HepG2 (cell line): Measurements from ENCODE around the gene TPPP2. TPM values are rescaled to one million over a fixed set of nuclear protein-coding genes. Genes with fewer than 3 reads are reported as not detected.

Experiments used
- ASH2L ChIP-seq: fragments of 300-600, 200-600 bp; sonication (generic); IDR thresholded peaks from 2 replicates; pipeline ENCODE4 v1.7.0; 2017; ENCODE audit warnings: low read depth, mild to moderate bottlenecking, moderate library complexity, mixed read lengths, low read length; ENCODE audit not compliant: insufficient read length
- CEBPG ChIP-seq: IDR thresholded peaks from 2 replicates; pipeline ENCODE4 v1.6.1; 2016
- HNF4G ChIP-seq, 2 experiments: sonication (generic) in 1 of 2; formaldehyde crosslinking in 1 of 2; IDR thresholded peaks; 2 replicates each; pipeline versions ENCODE4 v1.4.0 to v1.6.1; 2011 to 2020; ENCODE audit warnings: borderline replicate concordance in 2 of 2, low read depth in 2 of 2, mild to moderate bottlenecking in 2 of 2, low read length in 1 of 2, missing genetic modification reagents in 1 of 2, moderate library complexity in 1 of 2
- IKZF4 ChIP-seq: sonication (generic); formaldehyde crosslinking; IDR thresholded peaks from 2 replicates; pipeline ENCODE4 v1.5.1; 2020; ENCODE audit warnings: borderline replicate concordance, mild to moderate bottlenecking, low read depth, missing genetic modification reagents; ENCODE audit errors: not compliant biosample characterization
- IRF2 ChIP-seq: IDR thresholded peaks from 2 replicates; pipeline ENCODE4 v1.6.1; 2018; ENCODE audit warnings: missing genetic modification reagents, missing compliant biosample characterization
- MED1 ChIP-seq: sonication (generic); formaldehyde crosslinking; IDR thresholded peaks from 2 replicates; pipeline ENCODE4 v1.4.0; 2020; ENCODE audit warnings: missing genetic modification reagents
- NONO ChIP-seq, 2 experiments: fragments of 450-650 bp in 1 of 2; sonication (generic) in 1 of 2; formaldehyde crosslinking in 1 of 2; IDR thresholded peaks in 1 of 2; conservative IDR thresholded peaks in 1 of 2; 2 replicates each; pipeline versions ENCODE4 v1.6.1 to v1.8.0; 2017 to 2022; ENCODE audit warnings: mild to moderate bottlenecking in 1 of 2, missing genetic modification reagents in 1 of 2, moderate library complexity in 1 of 2
- SALL1 ChIP-seq: sonication (generic); formaldehyde crosslinking; IDR thresholded peaks from 2 replicates; pipeline ENCODE4 v1.8.0; 2022; ENCODE audit warnings: mild to moderate bottlenecking, missing genetic modification reagents
- SNAPC2 ChIP-seq: sonication (generic); formaldehyde crosslinking; IDR thresholded peaks from 2 replicates; pipeline ENCODE4 v1.8.1; 2022; ENCODE audit warnings: mild to moderate bottlenecking, missing genetic modification reagents
- SPEN ChIP-seq: sonication (generic); formaldehyde crosslinking; IDR thresholded peaks from 2 replicates; pipeline ENCODE4 v1.5.1; 2020; ENCODE audit warnings: low read depth, mild to moderate bottlenecking, missing genetic modification reagents
- ZBTB40 ChIP-seq, 2 experiments: fragments of 450-650 bp in 1 of 2; sonication (generic) in 1 of 2; formaldehyde crosslinking in 1 of 2; IDR thresholded peaks; 2 replicates each; pipeline versions ENCODE4 v1.6.1 to v1.8.0; 2016 to 2022; ENCODE audit warnings: antibody characterized with exemption in 1 of 2, mild to moderate bottlenecking in 1 of 2, missing genetic modification reagents in 1 of 2
- ZBTB8A ChIP-seq: sonication (generic); formaldehyde crosslinking; IDR thresholded peaks from 2 replicates; pipeline ENCODE4 v1.4.0; 2020; ENCODE audit warnings: mild to moderate bottlenecking, low read depth, missing genetic modification reagents, borderline replicate concordance
- ZFP82 ChIP-seq: sonication (generic); formaldehyde crosslinking; IDR thresholded peaks from 2 replicates; pipeline ENCODE4 v1.5.1; 2020; ENCODE audit warnings: mild to moderate bottlenecking, missing genetic modification reagents, borderline replicate concordance
- ZKSCAN8 ChIP-seq: IDR thresholded peaks from 2 replicates; pipeline ENCODE4 v1.6.1; 2016; ENCODE audit warnings: borderline replicate concordance, missing genetic modification reagents, missing compliant biosample characterization
- ZMYM2 ChIP-seq: sonication (generic); formaldehyde crosslinking; IDR thresholded peaks from 2 replicates; pipeline ENCODE4 v1.8.0; 2022; ENCODE audit warnings: mild to moderate bottlenecking, missing genetic modification reagents
- ZNF280B ChIP-seq: sonication (generic); formaldehyde crosslinking; IDR thresholded peaks from 2 replicates; pipeline ENCODE4 v1.5.0; 2020; ENCODE audit warnings: missing genetic modification reagents, mild to moderate bottlenecking, borderline replicate concordance
- ZNF605 ChIP-seq: sonication (generic); formaldehyde crosslinking; IDR thresholded peaks from 2 replicates; pipeline ENCODE4 v1.8.0; 2022; ENCODE audit warnings: mild to moderate bottlenecking, missing genetic modification reagents
- ZSCAN12 ChIP-seq: sonication (generic); formaldehyde crosslinking; IDR thresholded peaks from 2 replicates; pipeline ENCODE4 v1.9.0; 2021; ENCODE audit warnings: mild to moderate bottlenecking, missing genetic modification reagents
- polyA plus RNA-seq, 8 experiments: library from polyadenylated mRNA; depleted of rRNA in 3 of 8; stranded (reverse) in 7 of 8; unstranded in 1 of 8; fragments of >200 nt; fragmentation: Illumina TruSeq in 4 of 8; extraction: Trizol in 4 of 8; gene quantifications; 2 replicates each; pipeline versions ENCODE4 v1.2.1 to v1.2.3, GENCODE V29; 2011 to 2016; ENCODE audit warnings: low read depth in 4 of 8, missing spikeins in 1 of 8, mixed read lengths in 1 of 8; ENCODE audit not compliant: insufficient read depth in 1 of 8
- total RNA-seq, 5 experiments: library from RNA; depleted of rRNA; stranded (reverse); fragments of >200 nt; fragmentation: Illumina TruSeq; extraction: Trizol; gene quantifications; 2 replicates each; pipeline ENCODE4 v1.2.3, GENCODE V29; 2016; ENCODE audit warnings: low read depth in 1 of 5

Gene TPPP2
- total and polyA plus RNA-seq, 2 of the 13 experiments (the other 11 are each of a cell fraction or from before 2014, with no cell fraction given): 0.58 to 4.2 TPM

- TF ChIP-seq HNF4G (IDR thresholded peaks at IDR 0.05; ENCODE audit: borderline replicate concordance, low read depth, low read length) (peak; percentile 32; the same call in 1 of the 2 replicates), HNF4G (CRISPR knock-in tag; IDR thresholded peaks at IDR 0.05; ENCODE audit: borderline replicate concordance, low read depth) (no peak; the same call in 1 of the 2 replicates), IKZF4 (no peak), SALL1 (peak; percentile 67), CEBPG (CRISPR knock-in tag) (peak; percentile 99), ZNF605 (CRISPR knock-in tag) (peak; percentile 26; the same call in 1 of the 2 replicates), SPEN (CRISPR knock-in tag) (peak; percentile 80), ZKSCAN8 (CRISPR knock-in tag) (peak; percentile 37; the same call in 1 of the 2 replicates), ZBTB8A (CRISPR knock-in tag) (no peak), ZSCAN12 (no peak), IRF2 (CRISPR knock-in tag) (peak; percentile 64), NONO (IDR thresholded peaks at IDR 0.05) (no peak), NONO (CRISPR knock-in tag; conservative IDR thresholded peaks at IDR 0.05) (0 out of 2 replicates have a peak, but pooled peaks have one; percentile 21), ZMYM2 (CRISPR knock-in tag) (peak; percentile 93), ZFP82 (CRISPR knock-in tag) (no peak), ZBTB40 (IDR thresholded peaks at IDR 0.05) (no peak), ZBTB40 (CRISPR knock-in tag; IDR thresholded peaks at IDR 0.05) (peak; percentile 54; the same call in 1 of the 2 replicates), ASH2L (peak; percentile 69), MED1 (CRISPR knock-in tag) (peak; percentile 84), ZNF280B (CRISPR knock-in tag) (no peak), SNAPC2 (CRISPR knock-in tag) (0 out of 2 replicates have a peak, but pooled peaks have one; percentile 59)
Observed at GRCh38 chr14:21043974-21044618, 14.1 kb downstream of the TPPP2 start (continued).
